Gastrocnemius medialis (tissue), 4 donors: ENCODE results near the gene LRSAM1. TPM values are rescaled to one million over a fixed set of nuclear protein-coding genes. Genes with fewer than 3 reads are reported as not detected.

Experiments used
- ATAC-seq, 2 donors: fragments of 150-250 bp; one replicate each; pipeline ENCODE4 v1.9.1; 2016
- DNase-seq, 2 donors: peaks; one replicate each; pipeline ENCODE4 v3.0.0-alpha.2; 2019
- H3K27ac ChIP-seq, 4 donors: fragments of 200-600 bp; sonication (generic); 1 replicate in 1 of 4; 2 replicates in 3 of 4; pipeline ENCODE4 v1.5.1; 2016 to 2018; ENCODE audit warnings: mild to moderate bottlenecking in 2 of 4, moderate library complexity in 1 of 4
- H3K27me3 ChIP-seq, 3 donors: fragments of 200-600 bp; sonication (generic) in 2 of 3; 1 replicate in 1 of 3; 2 replicates in 2 of 3; pipeline versions ENCODE4 v1.5.1 to v1.6.0; 2016 to 2019; ENCODE audit warnings: mild to moderate bottlenecking in 1 of 3, moderate library complexity in 1 of 3
- H3K36me3 ChIP-seq, 2 donors: fragments of 200-600 bp; sonication (generic) in 1 of 2; one replicate each; pipeline ENCODE4 v1.5.1; 2017 to 2018
- H3K4me1 ChIP-seq, 2 donors: fragments of 200-600 bp; sonication (generic) in 1 of 2; one replicate each; pipeline ENCODE4 v1.5.1; 2016 to 2017; ENCODE audit warnings: mild to moderate bottlenecking in 2 of 2
- H3K4me3 ChIP-seq, 4 donors: fragments of 200-600 bp; sonication (generic) in 3 of 4; 1 replicate in 1 of 4; 2 replicates in 3 of 4; pipeline ENCODE4 v1.5.1; 2016 to 2019; ENCODE audit warnings: mild to moderate bottlenecking in 2 of 4
- H3K9me3 ChIP-seq, 3 donors: fragments of 200-600 bp; sonication (generic) in 2 of 3; 1 replicate in 1 of 3; 2 replicates in 2 of 3; pipeline ENCODE4 v1.5.1; 2016 to 2019
- CTCF ChIP-seq, 5 experiments: fragments of 450-650 bp in 3 of 5; fragments of 200-600 bp in 2 of 5; sonication (generic) in 2 of 5; IDR thresholded peaks in 4 of 5; conservative IDR thresholded peaks in 1 of 5; 1 replicate in 4 of 5; 2 replicates in 1 of 5; pipeline ENCODE4 v1.5.1; 2016 to 2019; ENCODE audit warnings: antibody characterized with exemption in 5 of 5, mild to moderate bottlenecking in 3 of 5, moderate library complexity in 3 of 5
- POLR2A ChIP-seq, 2 donors: fragments of 450-650 bp; IDR thresholded peaks; one replicate each; pipeline ENCODE4 v1.6.1; 2017; ENCODE audit warnings: antibody characterized with exemption in 2 of 2, mild to moderate bottlenecking in 2 of 2, moderate library complexity in 2 of 2
- in situ Hi-C, 4 donors: fragments of 200-750 bp; cut with MboI; loops; one replicate each; pipeline versions ENCODE4 v1.15.0 to v1.8.0; 2017; ENCODE audit warnings: low sequenced_read_pairs in 4 of 4
- intact Hi-C: fragments of 100-400 bp; cut with DNase I; formaldehyde crosslinking; loops from one replicate; pipeline ENCODE4 v1.15.1; 2023; ENCODE audit warnings: low total_unique reads
- total RNA-seq, 4 donors: library from RNA; depleted of rRNA; stranded (reverse); fragments of >200 nt; gene quantifications; one replicate each; pipeline versions ENCODE4 v1.1.0 to v1.2.3, GENCODE V29; 2016

Gene LRSAM1
- total RNA-seq, 4 donors from 2014 or later, result 10.2 to 17.3 (median 16.1) TPM

GRCh38 chr9:127415141-127415540 is 36.2 kb upstream of the LRSAM1 start:
- Histone ChIP-seq H3K9me3 (no peaks in the 10 kb centered on the region), H3K27me3 (no peaks in the 10 kb centered on the region), H3K27ac (no peak overlapping the region), H3K4me3 (no peak overlapping the region), H3K36me3 (no peaks in the 10 kb centered on the region), H3K4me1 (no peaks in the 10 kb centered on the region)
- DNase-seq (no peak), ATAC-seq (no peak)
- no peak for TF ChIP-seq POLR2A (IDR thresholded peaks at IDR 0.05)
- no peak for TF ChIP-seq CTCF (IDR thresholded peaks at IDR 0.05 in 4 of 5, conservative IDR thresholded peaks at IDR 0.05 in 1 of 5)
- in situ Hi-C loops, result loop anchor here in 1 of 4 donors (25.0 kb wide), 1 partner anchor 478 kb away; no protein-coding TSS in a partner anchor
- intact Hi-C loops, result no loop called here

- Histone ChIP-seq H3K4me1 (no peaks in the 10 kb centered on the region), H3K27me3 (no peaks in the 10 kb centered on the region), H3K9me3 (no peaks in the 10 kb centered on the region), H3K36me3 (no peaks in the 10 kb centered on the region), H3K4me3 (no peak overlapping the region), H3K27ac (no peak overlapping the region)
- DNase-seq (no peak), ATAC-seq (no peak)
- intact Hi-C loops, result no loop called here
- in situ Hi-C loops, result loop anchor here in 1 of 4 donors (25.0 kb wide), 1 partner anchor 478 kb away; no protein-coding TSS in a partner anchor
- TF ChIP-seq POLR2A (IDR thresholded peaks at IDR 0.05), result no peak
- no peak for TF ChIP-seq CTCF (IDR thresholded peaks at IDR 0.05 in 4 of 5, conservative IDR thresholded peaks at IDR 0.05 in 1 of 5)
Observed at GRCh38 chr9:127415657-127416056, 35.7 kb upstream of the LRSAM1 start.

DNA sequence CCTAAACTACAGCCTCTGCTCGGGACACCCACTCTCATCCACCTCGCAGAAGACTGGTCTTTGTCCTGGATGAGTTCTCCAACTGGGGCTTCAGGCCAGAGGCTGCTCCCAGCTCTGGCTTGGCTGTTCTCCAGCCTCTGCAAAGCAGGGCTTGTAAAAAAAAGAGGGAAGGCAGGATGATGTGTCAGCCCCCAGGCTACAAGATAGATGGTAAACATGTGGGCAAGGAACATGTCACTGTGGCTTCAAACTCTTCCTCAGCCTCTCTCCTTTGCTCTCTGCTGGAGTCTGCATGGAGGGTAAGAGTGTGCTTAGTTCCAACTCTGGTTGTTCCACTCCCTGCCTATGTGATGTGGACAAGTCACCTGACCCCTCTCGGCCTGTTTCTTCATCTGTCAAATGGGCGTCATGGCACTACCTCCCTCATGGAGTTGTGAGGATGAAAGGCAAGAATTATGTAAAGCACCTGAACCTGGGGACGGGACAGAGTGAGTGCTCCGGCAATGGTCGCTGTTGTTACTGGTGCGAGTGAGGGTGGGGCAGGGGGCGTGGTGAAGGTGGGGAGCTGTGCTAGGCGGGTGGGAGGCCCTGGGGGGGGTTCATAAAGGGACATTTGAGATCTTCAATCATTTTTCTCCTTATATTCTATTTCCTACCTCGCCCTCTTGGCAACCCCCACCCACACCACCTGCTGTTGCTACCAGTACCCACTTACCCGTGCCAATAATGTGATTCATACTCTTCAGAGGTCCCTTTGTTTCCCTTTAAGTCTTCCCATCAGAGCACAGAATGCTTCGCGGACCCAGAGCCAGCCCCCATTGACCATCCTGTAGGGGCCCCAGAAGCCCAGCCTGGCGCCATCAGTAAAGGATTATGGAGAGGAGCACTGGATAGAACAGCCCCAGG is 33.9 kb upstream of the LRSAM1 start:
- in situ Hi-C loops, result loop anchor here in 1 of 4 donors (25.0 kb wide), 1 partner anchor 480 kb away; no protein-coding TSS in a partner anchor
- H3K27ac ChIP-seq, result no peak overlapping the region
- no peak for DNase-seq

GRCh38 chr9:127418037-127418471 is 33.3 kb upstream of the LRSAM1 start:
- Histone ChIP-seq H3K27me3 (no peaks in the 10 kb centered on the region), H3K9me3 (no peaks in the 10 kb centered on the region), H3K4me1 (peaks cover 8 to 13% of the 10 kb centered on the region in 2 donors), H3K27ac (no peak overlapping the region), H3K36me3 (no peaks in the 10 kb centered on the region), H3K4me3 (no peak overlapping the region)
- DNase-seq (no peak), ATAC-seq (no peak)
- TF ChIP-seq CTCF (IDR thresholded peaks at IDR 0.05 in 4 of 5, conservative IDR thresholded peaks at IDR 0.05 in 1 of 5), result peak in 2 of 5 experiments; percentile 11 to 29
- TF ChIP-seq POLR2A (IDR thresholded peaks at IDR 0.05), result no peak
- in situ Hi-C loops (loop anchor here in 1 of 4 donors (25.0 kb wide), 1 partner anchor 481 kb away; no protein-coding TSS in a partner anchor), intact Hi-C loops (no loop called here)

More for the DNA sequence above, 33.9 kb upstream of the LRSAM1 start:
- TF ChIP-seq POLR2A (IDR thresholded peaks at IDR 0.05) (no peak), CTCF (IDR thresholded peaks at IDR 0.05 in 4 of 5, conservative IDR thresholded peaks at IDR 0.05 in 1 of 5) (no peak)
- no peaks in the 10 kb centered on the region for H3K9me3 ChIP-seq
- H3K27me3 ChIP-seq, result no peaks in the 10 kb centered on the region
- intact Hi-C loops, result no loop called here
- no peak for ATAC-seq
- no peaks in the 10 kb centered on the region for H3K36me3 ChIP-seq
- H3K4me3 ChIP-seq, result no peak overlapping the region
- H3K4me1 ChIP-seq, result peaks cover under 1 to 6% of the 10 kb centered on the region in 2 donors
